ENCODE data around the gene ZDHHC14. TPM values are rescaled to one million over a fixed set of nuclear protein-coding genes. Genes with fewer than 3 reads are reported as not detected.

ZDHHC14 gene
- total and polyA plus RNA-seq, 2 of the 8 experiments (the other 6 are each of a cell fraction or from before 2014, with no cell fraction given), result 2.9 to 5.3 TPM

GRCh38 chr6:157608221-157609075 is 227.5 kb downstream of the ZDHHC14 start (continued):
- TF ChIP-seq CHD7 (IDR thresholded peaks at IDR 0.05; ENCODE audit: insufficient replicate concordance, low read length) (no peak), SIRT6 (IDR thresholded peaks at IDR 0.05; ENCODE audit: low read length) (no peak), YY1 (IDR thresholded peaks at IDR 0.05; ENCODE audit: low read depth, low read length) (no peak), JUN (IDR thresholded peaks at IDR 0.05; ENCODE audit: low read depth, low read length) (no peak), SP2 (IDR thresholded peaks at IDR 0.05; ENCODE audit: low read length) (no peak), SUZ12 (IDR thresholded peaks at IDR 0.05; ENCODE audit: low read length) (no peak), BRCA1 (IDR thresholded peaks at IDR 0.05; ENCODE audit: low read depth, low read length) (no peak), EP300 (IDR thresholded peaks at IDR 0.05; ENCODE audit: borderline replicate concordance in 1 of 2, low read depth in 2 of 2, low read length in 2 of 2) (no peak), SIX5 (IDR thresholded peaks at IDR 0.05; ENCODE audit: low read depth, low read length) (no peak)
- TF ChIP-seq, protein P1, sequence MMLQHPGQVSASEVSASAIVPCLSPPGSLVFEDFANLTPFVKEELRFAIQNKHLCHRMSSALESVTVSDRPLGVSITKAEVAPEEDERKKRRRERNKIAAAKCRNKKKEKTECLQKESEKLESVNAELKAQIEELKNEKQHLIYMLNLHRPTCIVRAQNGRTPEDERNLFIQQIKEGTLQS (IDR thresholded peaks at IDR 0.05; ENCODE audit: insufficient read depth, low read depth, low read length), result no peak
